Choroid plexus epithelial cell (primary cell): ENCODE data around the gene KLK11.

Experiments used
- DNase-seq: peaks from one replicate; pipeline ENCODE4 v3.0.0-alpha.2; 2010; ENCODE audit warnings: low read depth
- H3K4me3 ChIP-seq: 2 replicates; pipeline ENCODE4 v1.5.1; 2011; ENCODE audit warnings: low read depth, mild to moderate bottlenecking, control low read depth, low read length, moderate library complexity
- TF ChIP-seq, protein P1 (sequence below): conservative IDR thresholded peaks from 2 replicates; pipeline ENCODE4 v1.5.1; 2011; ENCODE audit warnings: low read depth, mild to moderate bottlenecking, control low read depth, inconsistent platforms, low read length, moderate library complexity

The KLK11 gene

DNA sequence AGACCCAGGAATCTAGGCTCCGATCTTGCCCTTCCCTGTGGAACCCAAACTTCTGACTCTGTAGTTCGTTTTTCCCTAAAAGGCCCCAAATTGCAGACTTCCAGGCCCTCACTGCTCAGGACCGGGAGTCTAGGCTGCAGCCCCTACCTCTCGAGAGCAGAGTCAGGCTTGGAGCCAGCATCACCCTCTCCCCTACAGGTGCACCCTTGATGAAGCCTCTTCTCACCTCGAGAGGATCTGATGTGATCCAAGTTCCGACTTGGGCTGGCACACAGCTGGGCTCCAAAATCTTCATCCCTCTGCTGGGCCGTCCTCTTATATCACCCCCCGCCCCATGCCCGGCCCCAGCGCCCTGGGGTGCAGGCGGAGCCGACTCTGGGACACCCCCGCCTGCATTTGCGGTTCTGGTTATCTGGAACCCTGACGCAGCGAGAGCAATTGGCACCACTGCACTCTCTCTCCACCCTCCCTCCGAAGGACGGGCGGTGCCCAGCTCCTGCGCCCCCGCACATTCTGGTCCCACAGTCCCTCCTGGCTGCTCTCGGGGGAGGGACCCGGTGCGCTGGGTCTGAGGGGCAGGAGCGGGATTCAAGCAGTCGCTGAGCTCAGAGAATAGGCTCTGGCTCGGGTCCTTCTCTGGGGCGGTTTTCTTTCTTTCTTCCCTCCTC, 42.7 kb downstream of the KLK11 start, which contains the start of gene KLK7:
TSS of gene KLK7 (minus strand) at position 293 of the 668 bp plus-strand sequence. CDS start 1,518 bp downstream, outside the sequence.
- H3K4me3 ChIP-seq = no peak within 1 kb of the TSS
- TF ChIP-seq, protein P1, sequence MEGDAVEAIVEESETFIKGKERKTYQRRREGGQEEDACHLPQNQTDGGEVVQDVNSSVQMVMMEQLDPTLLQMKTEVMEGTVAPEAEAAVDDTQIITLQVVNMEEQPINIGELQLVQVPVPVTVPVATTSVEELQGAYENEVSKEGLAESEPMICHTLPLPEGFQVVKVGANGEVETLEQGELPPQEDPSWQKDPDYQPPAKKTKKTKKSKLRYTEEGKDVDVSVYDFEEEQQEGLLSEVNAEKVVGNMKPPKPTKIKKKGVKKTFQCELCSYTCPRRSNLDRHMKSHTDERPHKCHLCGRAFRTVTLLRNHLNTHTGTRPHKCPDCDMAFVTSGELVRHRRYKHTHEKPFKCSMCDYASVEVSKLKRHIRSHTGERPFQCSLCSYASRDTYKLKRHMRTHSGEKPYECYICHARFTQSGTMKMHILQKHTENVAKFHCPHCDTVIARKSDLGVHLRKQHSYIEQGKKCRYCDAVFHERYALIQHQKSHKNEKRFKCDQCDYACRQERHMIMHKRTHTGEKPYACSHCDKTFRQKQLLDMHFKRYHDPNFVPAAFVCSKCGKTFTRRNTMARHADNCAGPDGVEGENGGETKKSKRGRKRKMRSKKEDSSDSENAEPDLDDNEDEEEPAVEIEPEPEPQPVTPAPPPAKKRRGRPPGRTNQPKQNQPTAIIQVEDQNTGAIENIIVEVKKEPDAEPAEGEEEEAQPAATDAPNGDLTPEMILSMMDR = no peak
- DNase-seq = no peak

DNA sequence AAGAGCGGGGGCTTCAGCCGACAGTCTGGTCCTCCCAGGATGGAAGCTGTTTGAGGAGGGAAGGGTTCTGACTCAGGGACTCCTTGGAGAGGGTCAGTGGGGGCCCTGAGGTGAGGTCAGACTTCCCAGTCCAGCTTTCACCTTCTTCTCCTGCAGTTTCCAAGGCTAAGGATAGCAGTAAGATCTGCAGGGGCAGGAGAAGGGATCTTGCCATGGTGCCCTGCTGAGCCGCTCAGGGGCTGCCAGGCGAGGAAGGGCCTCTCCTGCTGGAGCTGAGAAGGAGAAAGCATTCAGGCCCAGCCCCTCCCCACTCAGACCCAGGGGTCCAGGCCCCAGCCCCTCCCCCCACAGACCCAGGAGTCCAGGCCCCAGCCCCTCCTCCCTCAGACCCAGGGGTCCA, 44.2 kb downstream of the KLK11 start:
- DNase-seq = no peak
- TF ChIP-seq, protein P1 = no peak
- H3K4me3 ChIP-seq = no peak overlapping the region

DNA sequence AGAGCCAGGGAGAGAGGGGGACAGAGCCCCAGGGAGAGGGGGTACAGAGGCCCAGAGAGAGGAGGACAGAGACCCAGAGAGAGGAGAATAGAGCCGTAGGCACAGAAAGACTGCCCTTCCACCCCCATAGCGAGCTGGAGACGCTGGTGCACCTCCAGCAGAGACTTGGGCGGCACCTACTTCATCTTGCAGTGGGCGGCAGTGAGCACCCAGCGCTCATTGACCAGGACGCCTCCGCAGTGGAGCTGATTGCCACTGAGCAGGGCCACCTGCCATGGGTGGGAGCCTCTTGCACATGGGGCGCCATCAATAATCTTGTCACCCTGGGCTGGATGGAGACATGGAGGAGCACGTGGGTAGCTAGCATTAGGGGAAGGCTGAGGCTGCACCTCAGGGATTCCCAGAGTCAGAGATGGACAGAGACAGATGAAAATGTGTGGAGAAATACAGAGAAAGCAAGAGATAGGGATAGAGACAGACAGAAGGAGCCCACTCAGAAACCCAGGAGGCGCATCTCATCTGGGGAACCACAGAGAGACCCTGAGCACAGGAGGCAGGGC, 44.7 kb downstream of the KLK11 start:
- H3K4me3 ChIP-seq = no peak overlapping the region
- no peak for DNase-seq
- TF ChIP-seq, protein P1 = no peak

DNA sequence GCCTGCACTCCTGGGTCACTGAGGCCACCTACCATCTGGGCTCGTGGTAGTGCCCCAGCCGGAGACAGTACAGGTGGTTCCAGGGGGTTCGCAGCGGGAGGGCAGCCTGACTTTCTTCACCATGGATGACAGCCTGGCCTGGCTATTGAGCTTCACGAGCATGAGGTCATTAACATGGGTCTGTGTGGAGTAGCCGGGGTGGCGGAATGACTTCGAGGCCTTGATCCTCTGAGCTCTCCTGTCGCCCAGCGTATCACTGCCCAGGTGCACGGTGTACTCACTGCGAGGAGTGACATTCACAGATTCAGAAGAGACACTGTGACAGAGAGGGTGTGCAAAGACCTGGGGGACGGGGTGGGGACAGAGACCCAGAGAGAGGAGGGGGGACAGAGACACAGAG, 46.2 kb downstream of the KLK11 start:
- DNase-seq = no peak
- no peak overlapping the region for H3K4me3 ChIP-seq
- TF ChIP-seq, protein P1 = no peak

DNA sequence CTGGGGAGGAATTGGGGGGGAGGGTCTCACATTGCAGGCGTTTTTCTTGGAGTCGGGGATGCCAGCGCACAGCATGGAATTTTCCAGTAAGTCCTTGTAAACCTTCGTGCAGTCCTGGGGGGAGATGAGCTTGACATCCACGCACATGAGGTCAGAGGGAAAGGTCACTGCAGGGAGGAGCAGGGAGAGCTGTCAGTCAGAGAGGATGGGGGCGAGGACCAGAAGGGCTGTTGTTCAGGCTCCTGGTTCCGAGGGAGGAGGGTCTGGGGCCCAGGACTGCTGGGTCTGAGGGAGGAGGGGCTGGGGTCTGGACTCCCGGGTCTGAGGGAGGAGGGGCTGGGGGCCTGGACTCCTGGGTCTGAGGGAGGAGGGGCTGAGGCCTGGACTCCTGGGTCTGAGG, 46.7 kb downstream of the KLK11 start:
- TF ChIP-seq, protein P1 = no peak
- DNase-seq = no peak
- H3K4me3 ChIP-seq = no peak overlapping the region

DNA sequence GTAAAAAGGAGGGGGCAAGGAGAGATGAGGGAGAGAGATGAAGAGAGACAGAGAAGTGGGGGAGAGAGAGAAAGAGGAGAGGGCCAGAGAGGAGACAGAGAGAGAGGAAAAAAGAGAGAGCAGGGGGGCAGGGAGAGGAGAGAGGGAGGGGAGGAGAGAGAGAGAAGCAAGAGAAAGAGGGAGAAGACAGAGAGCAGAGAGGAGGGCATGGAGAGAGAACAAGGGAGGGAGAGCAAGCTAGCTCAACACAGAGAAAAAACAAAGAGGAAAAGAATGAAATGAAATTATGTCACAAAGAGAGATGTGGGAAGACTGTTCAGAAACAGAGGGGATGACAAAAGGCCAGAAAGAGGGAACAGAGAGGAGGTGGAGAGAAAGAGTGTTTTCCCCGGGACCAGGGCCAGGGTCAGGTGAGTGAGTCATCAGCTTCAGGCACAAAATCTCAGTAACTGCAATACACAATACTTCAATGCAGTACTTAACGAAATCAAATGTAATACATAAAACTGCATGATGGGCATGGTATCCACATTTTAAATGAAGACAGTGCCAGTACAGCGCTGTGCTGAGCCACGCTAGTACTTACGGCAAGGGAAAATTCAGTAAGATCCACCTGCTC, 47.5 kb downstream of the KLK11 start:
- H3K4me3 ChIP-seq = no peak overlapping the region
- TF ChIP-seq, protein P1 = no peak
- no peak for DNase-seq
